Endothelial cell of umbilical vein (primary cell): Measurements from ENCODE around the gene SLC35F3. TPM values are rescaled to one million over a fixed set of nuclear protein-coding genes. Genes with fewer than 3 reads are reported as not detected.

ENCODE experiments used
- BruUV-seq: library from RNA; stranded (reverse); fragments of 400-500 nt; replicated peaks from 2 replicates; lab custom pipeline; 2021; lab: Mats Ljungman, UMichigan
- CTCF ChIA-PET: fragments of 300-600, 350-600 bp; sonication (Branson Sonifier 250); formaldehyde crosslinking; loops from one replicate; lab custom pipeline; 2021; ENCODE audit warnings: antibody characterized with exemption, inconsistent platforms; lab: Charles Lee
- POLR2A ChIA-PET: fragments of 300-600, 350-600 bp; sonication (Branson Sonifier 250); formaldehyde crosslinking; loops from one replicate; lab custom pipeline; 2021; ENCODE audit warnings: antibody characterized with exemption, inconsistent platforms; lab: Charles Lee
- DNase-seq: peaks from one replicate; pipeline ENCODE4 v3.0.0-alpha.2; 2011; ENCODE audit warnings: low read depth, low spot score
- FAIRE-seq: peaks from 2 replicates; lab custom pipeline; 2011; peaks lifted over from hg19 to GRCh38; lab: Jason Lieb, UNC
- H2AFZ ChIP-seq: 2 replicates; pipeline ENCODE4 v1.6.0; 2012; ENCODE audit warnings: low read depth, low read length, control low read depth, inconsistent platforms
- H3K27ac ChIP-seq: 2 replicates; pipeline ENCODE4 v1.5.1; 2011; ENCODE audit warnings: low read depth, mild to moderate bottlenecking, control low read depth, low read length, moderate library complexity; ENCODE audit not compliant: insufficient read depth
- H3K27me3 ChIP-seq, 2 experiments: 2 replicates each; pipeline versions ENCODE4 v1.6.0 to v1.6.1; 2011; ENCODE audit warnings: low read length in 2 of 2, mixed read lengths in 1 of 2; ENCODE audit not compliant: control insufficient read depth in 2 of 2, insufficient read depth in 2 of 2
- H3K36me3 ChIP-seq, 2 experiments: 2 replicates in 1 of 2; 3 replicates in 1 of 2; pipeline ENCODE4 v1.5.1; 2011; ENCODE audit warnings: low read length in 2 of 2, mild to moderate bottlenecking in 1 of 2, moderate library complexity in 1 of 2; ENCODE audit not compliant: control insufficient read depth in 2 of 2, insufficient read depth in 2 of 2; ENCODE audit errors: extremely low read depth in 1 of 2
- H3K4me1 ChIP-seq: 3 replicates; pipeline ENCODE4 v1.5.1; 2011; ENCODE audit warnings: mild to moderate bottlenecking, low read length; ENCODE audit not compliant: control insufficient read depth, insufficient read depth; ENCODE audit errors: extremely low read depth
- H3K4me2 ChIP-seq: 2 replicates; pipeline ENCODE4 v1.6.1; 2011; ENCODE audit warnings: low read length, control low read depth, mixed read lengths; ENCODE audit not compliant: insufficient read depth
- H3K4me3 ChIP-seq, 3 experiments: fragments of 200-600 bp in 1 of 3; sonication (generic), shearing (Covaris generic) in 1 of 3; replicated peaks in 1 of 3; 2 replicates each; pipeline ENCODE4 v1.5.1; 2011 to 2016; ENCODE audit warnings: control low read depth in 3 of 3, low read length in 3 of 3, mild to moderate bottlenecking in 2 of 3, inconsistent platforms in 1 of 3, low read depth in 1 of 3, moderate library complexity in 1 of 3; ENCODE audit not compliant: insufficient read depth in 1 of 3
- H3K79me2 ChIP-seq: 2 replicates; pipeline ENCODE4 v1.6.0; 2012; ENCODE audit warnings: low read length, inconsistent platforms; ENCODE audit not compliant: control insufficient read depth, insufficient read depth
- H3K9ac ChIP-seq: replicated peaks from 2 replicates; pipeline ENCODE3; 2011; ENCODE audit warnings: low read length, control low read depth; ENCODE audit not compliant: insufficient read depth; ENCODE audit errors: extremely low read depth
- H3K9me1 ChIP-seq: replicated peaks from 3 replicates; pipeline ENCODE4 v1.6.0; 2011; ENCODE audit warnings: mild to moderate bottlenecking, low read length; ENCODE audit not compliant: control insufficient read depth, insufficient read depth; ENCODE audit errors: extremely low read depth
- H3K9me3 ChIP-seq: replicated peaks from 2 replicates; pipeline ENCODE4 v1.5.1; 2012; ENCODE audit warnings: low read length, inconsistent platforms; ENCODE audit not compliant: control insufficient read depth, insufficient read depth
- H4K20me1 ChIP-seq: replicated peaks from 2 replicates; pipeline ENCODE3; 2011; ENCODE audit warnings: mild to moderate bottlenecking, low read length; ENCODE audit not compliant: control insufficient read depth, insufficient read depth; ENCODE audit errors: extremely low read depth
- CTCF ChIP-seq, 2 donors: IDR thresholded peaks; 1 replicate in 1 of 2; 2 replicates in 1 of 2; pipeline ENCODE4 v1.5.1; 2011; ENCODE audit warnings: low read length in 2 of 2, mild to moderate bottlenecking in 2 of 2, moderate library complexity in 2 of 2, control low read depth in 1 of 2, inconsistent platforms in 1 of 2, low read depth in 1 of 2; ENCODE audit not compliant: insufficient read depth in 1 of 2; ENCODE audit errors: extremely low read depth in 1 of 2
- EZH2 ChIP-seq: IDR thresholded peaks from 2 replicates; pipeline ENCODE4 v1.6.1; 2012; ENCODE audit warnings: borderline replicate concordance, low read depth, mild to moderate bottlenecking, moderate library complexity, low read length, inconsistent platforms; ENCODE audit not compliant: severe bottlenecking
- FOS ChIP-seq: IDR thresholded peaks from 2 replicates; pipeline ENCODE4 v1.6.1; 2011; ENCODE audit warnings: mild to moderate bottlenecking, low read length, moderate library complexity, borderline replicate concordance; ENCODE audit not compliant: insufficient read depth
- GATA2 ChIP-seq: IDR thresholded peaks from 2 replicates; pipeline ENCODE4 v1.7.0; 2011; ENCODE audit warnings: low read depth, mild to moderate bottlenecking, moderate library complexity, mixed read lengths, low read length; ENCODE audit not compliant: insufficient read length, insufficient read depth
- JUN ChIP-seq: IDR thresholded peaks from 2 replicates; pipeline ENCODE4 v1.6.1; 2011; ENCODE audit warnings: borderline replicate concordance, low read depth; ENCODE audit not compliant: insufficient read length, insufficient read depth
- MAX ChIP-seq: IDR thresholded peaks from 2 replicates; pipeline ENCODE4 v1.6.1; 2011; ENCODE audit not compliant: insufficient read depth, insufficient read length
- MYC ChIP-seq: IDR thresholded peaks from one replicate; pipeline ENCODE4 v1.6.1; 2011; ENCODE audit warnings: mild to moderate bottlenecking, low read depth, low read length
- POLR2A ChIP-seq: IDR thresholded peaks from 2 replicates; pipeline ENCODE4 v1.6.1; 2012; ENCODE audit warnings: low read depth, mild to moderate bottlenecking, control low read depth, low read length
- POLR2AphosphoS5 ChIP-seq: IDR thresholded peaks from 2 replicates; pipeline ENCODE4 v1.6.1; 2012; ENCODE audit warnings: low read depth, mild to moderate bottlenecking, control low read depth, low read length, moderate library complexity; ENCODE audit not compliant: insufficient read depth
- dilution Hi-C: fragments of 300-500 bp; cut with MboI; formaldehyde crosslinking; loops from one replicate; pipeline ENCODE4 v1.15.0; 2019; ENCODE audit warnings: low sequenced_read_pairs; ENCODE audit not compliant: extremely low pct_ligation_motif_present
- intact Hi-C: fragments of 100-400 bp; cut with micrococcal nuclease; formaldehyde crosslinking; loops from one replicate; pipeline ENCODE4 v1.10.0; 2022
- polyA plus RNA-seq, 4 experiments: library from polyadenylated mRNA; depleted of rRNA in 3 of 4; stranded (reverse) in 3 of 4; unstranded in 1 of 4; fragments of >200 nt; gene quantifications; 2 replicates each; pipeline versions ENCODE4 v1.2.1 to v1.2.3, GENCODE V29; 2011 to 2012; ENCODE audit warnings: missing spikeins in 1 of 4
- total RNA-seq: library from RNA; stranded (reverse); gene quantifications from 2 replicates; pipeline ENCODE4 v1.2.3, GENCODE V29; 2021

Gene SLC35F3
- total and polyA plus RNA-seq, 2 donors (not counting 3 experiments of a cell fraction or from before 2014, with no cell fraction given), result not detected

GRCh38 chr1:234206651-234207284 is 302.3 kb downstream of the SLC35F3 start:
- dilution Hi-C loops, result no loop called here
- no peak overlapping the region for H3K9ac ChIP-seq
- H3K27me3 ChIP-seq, result no peaks in the 10 kb centered on the region
- no peak overlapping the region for H3K27ac ChIP-seq
- FAIRE-seq (no peak), DNase-seq (no peak)
- POLR2A ChIA-PET, result no interaction called here
- H2AFZ ChIP-seq, result no peak overlapping the region
- TF ChIP-seq CTCF (IDR thresholded peaks at IDR 0.05; ENCODE audit: extremely low read depth in 1 of 2, insufficient read depth in 1 of 2, low read depth in 1 of 2, low read length in 2 of 2) (no peak), POLR2A (no peak), MAX (no peak), FOS (no peak), GATA2 (no peak), JUN (no peak), EZH2 (no peak), POLR2AphosphoS5 (no peak), MYC (no peak)
- CTCF ChIA-PET, result no interaction called here
- H3K4me1 ChIP-seq, result no peaks in the 10 kb centered on the region
- no peaks in the 10 kb centered on the region for H3K79me2 ChIP-seq
- H3K9me1 ChIP-seq, result no peaks in the 10 kb centered on the region
- no peaks in the 10 kb centered on the region for H3K9me3 ChIP-seq
- no peaks in the 10 kb centered on the region for H4K20me1 ChIP-seq
- no peak overlapping the region for H3K4me3 ChIP-seq
- intact Hi-C loops, result no loop called here
- no peaks in the 10 kb centered on the region for H3K36me3 ChIP-seq
- no TSS peak for BruUV-seq
- no peak overlapping the region for H3K4me2 ChIP-seq
